ENCODE data around the gene LNX2. TPM values are rescaled to one million over a fixed set of nuclear protein-coding genes. Genes with fewer than 3 reads are reported as not detected.

The LNX2 gene
- total RNA-seq, 2 donors from 2014 or later = 13.9 to 15.6 TPM

DNA sequence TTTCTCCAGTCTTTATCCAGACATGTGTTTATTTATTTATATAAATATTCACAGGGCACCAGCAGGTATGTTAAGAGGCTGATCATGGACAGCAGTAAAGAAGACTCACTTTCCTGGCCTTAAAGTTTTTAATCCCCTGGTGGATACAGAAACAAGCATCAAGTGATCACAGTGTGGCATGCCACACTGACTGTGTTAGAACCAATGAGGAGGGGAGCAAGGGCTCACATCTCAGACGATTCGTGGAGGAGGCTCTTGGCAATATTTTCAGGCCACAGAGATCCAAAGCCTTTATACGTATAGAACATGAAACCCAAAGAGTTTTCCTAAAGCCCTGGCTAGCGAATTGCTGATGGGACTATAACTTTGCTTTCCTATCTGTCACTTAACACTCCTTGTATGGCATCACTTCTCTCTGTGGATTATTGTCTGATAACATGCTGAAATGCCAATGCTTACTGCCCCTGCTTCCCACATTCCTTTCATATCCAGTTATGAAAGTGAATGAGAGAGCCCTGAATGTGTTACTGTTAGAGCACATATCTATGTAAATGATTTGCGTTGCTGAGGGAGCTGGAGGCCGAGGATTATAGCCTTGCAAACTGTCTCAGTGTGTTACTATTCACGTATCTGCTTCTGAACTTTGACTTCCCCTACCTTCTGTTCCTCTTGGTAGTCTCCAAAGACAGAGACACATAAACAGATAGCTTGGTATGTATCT is 39.0 kb upstream of the LNX2 start:
- TF ChIP-seq CTCF (conservative IDR thresholded peaks at IDR 0.05) = no peak
- Mint-ChIP-seq H3K36me3 (ENCODE audit: low read depth) (peaks cover 1% of the 10 kb centered on the region), H3K4me3 (no peak overlapping the region), H3K27ac (no peak overlapping the region), H3K27me3 (ENCODE audit: insufficient read depth) (no peaks in the 10 kb centered on the region), H3K4me1 (peaks cover 6% of the 10 kb centered on the region), H3K9me3 (no peaks in the 10 kb centered on the region)
- WGBS, 2 experiments (ENCODE audit: insufficient coverage in 1 of 2, insufficient read length in 1 of 2) = 72 to 78% methylated on average over 7 of the region's 7 CpGs
- Histone ChIP-seq H3K4me1 (ENCODE audit: control insufficient read depth, insufficient read depth, low read length) (no peaks in the 10 kb centered on the region), H3K27ac (ENCODE audit: low read depth, low read length) (no peak overlapping the region), H3K9me3 (ENCODE audit: control insufficient read depth, low read length) (no peaks in the 10 kb centered on the region), H3K36me3 (ENCODE audit: control insufficient read depth, insufficient read depth, low read length) (peaks cover 7% of the 10 kb centered on the region), H3K9ac (ENCODE audit: extremely low read depth, low read length, poor library complexity, severe bottlenecking) (no peak overlapping the region), H3K4me3 (ENCODE audit: low read length) (no peak overlapping the region), H3K27me3 (ENCODE audit: control insufficient read depth, insufficient read depth, low read length, poor library complexity, severe bottlenecking) (no peaks in the 10 kb centered on the region)
- no peak for DNase-seq

DNA sequence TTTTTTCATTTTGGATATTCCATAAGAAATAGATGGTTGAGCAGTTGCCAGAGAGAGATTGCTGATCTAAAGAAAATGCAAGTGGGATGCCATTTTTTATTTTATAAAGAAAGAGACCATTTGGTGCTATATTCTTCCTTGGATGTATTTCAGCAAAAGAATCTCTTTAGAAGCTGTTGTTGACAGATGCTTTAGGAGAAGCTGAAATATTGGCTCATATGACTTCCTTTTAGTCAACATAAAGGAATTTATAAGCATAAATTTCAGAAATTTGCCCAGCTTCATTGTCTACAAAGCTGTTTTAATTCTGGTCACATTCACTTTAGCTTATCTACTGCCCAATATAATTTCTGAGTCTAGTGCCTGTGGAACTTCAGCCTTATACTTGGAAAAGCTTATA is 38.2 kb upstream of the LNX2 start:
- peaks cover 11% of the 10 kb centered on the region for H3K36me3 ChIP-seq (ENCODE audit: control insufficient read depth, insufficient read depth, low read length)
- H3K27me3 ChIP-seq (ENCODE audit: control insufficient read depth, insufficient read depth, low read length, poor library complexity, severe bottlenecking) = no peaks in the 10 kb centered on the region
- H3K4me1 ChIP-seq (ENCODE audit: control insufficient read depth, insufficient read depth, low read length) = no peaks in the 10 kb centered on the region
- H3K4me3 Mint-ChIP-seq = no peak overlapping the region
- no peak overlapping the region for H3K27ac ChIP-seq (ENCODE audit: low read depth, low read length)
- no peaks in the 10 kb centered on the region for H3K27me3 Mint-ChIP-seq (ENCODE audit: insufficient read depth)
- no peak overlapping the region for H3K27ac Mint-ChIP-seq
- H3K4me3 ChIP-seq (ENCODE audit: low read length) = no peak overlapping the region
- H3K36me3 Mint-ChIP-seq (ENCODE audit: low read depth) = peaks cover 1% of the 10 kb centered on the region
- H3K9me3 Mint-ChIP-seq = no peaks in the 10 kb centered on the region
- H3K4me1 Mint-ChIP-seq = peaks cover 6% of the 10 kb centered on the region
- no peak overlapping the region for H3K9ac ChIP-seq (ENCODE audit: extremely low read depth, low read length, poor library complexity, severe bottlenecking)
- TF ChIP-seq CTCF (conservative IDR thresholded peaks at IDR 0.05) = no peak
- no peak for DNase-seq
- H3K9me3 ChIP-seq (ENCODE audit: control insufficient read depth, low read length) = no peaks in the 10 kb centered on the region

- Histone ChIP-seq H3K9ac (ENCODE audit: extremely low read depth, low read length, poor library complexity, severe bottlenecking) (no peak overlapping the region), H3K36me3 (ENCODE audit: control insufficient read depth, insufficient read depth, low read length) (peaks cover 17% of the 10 kb centered on the region), H3K4me1 (ENCODE audit: control insufficient read depth, insufficient read depth, low read length) (no peaks in the 10 kb centered on the region), H3K27ac (ENCODE audit: low read depth, low read length) (no peak overlapping the region), H3K27me3 (ENCODE audit: control insufficient read depth, insufficient read depth, low read length, poor library complexity, severe bottlenecking) (no peaks in the 10 kb centered on the region), H3K9me3 (ENCODE audit: control insufficient read depth, low read length) (no peaks in the 10 kb centered on the region), H3K4me3 (ENCODE audit: low read length) (no peak overlapping the region)
- Mint-ChIP-seq H3K4me3 (no peak overlapping the region), H3K9me3 (no peaks in the 10 kb centered on the region), H3K4me1 (peaks cover 6% of the 10 kb centered on the region), H3K27ac (no peak overlapping the region), H3K27me3 (ENCODE audit: insufficient read depth) (no peaks in the 10 kb centered on the region), H3K36me3 (ENCODE audit: low read depth) (peaks cover 7% of the 10 kb centered on the region)
- 85% methylated on average over 2 of the region's 2 CpGs; no CpG with 5 or more reads in 1 of the 2 experiments for WGBS, 2 experiments (ENCODE audit: insufficient coverage in 1 of 2, insufficient read length in 1 of 2)
- no peak for TF ChIP-seq CTCF (conservative IDR thresholded peaks at IDR 0.05)
- no peak for DNase-seq
These were observed 37.4 kb upstream of the LNX2 start for GRCh38 chr13:27657724-27658123.

Data from endodermal cell (in vitro differentiated cells).